NCI-H2227 (cell line): ENCODE data around the gene TAB2.
"Not testable (repeated sequence)": the region's sequence is repeated elsewhere in the genome, so short reads cannot be mapped to it uniquely, and the experiment has no call there.

Source experiments
- DNase-seq: peaks from one replicate; lab custom pipeline; 2025; ENCODE audit not compliant: unreplicated experiment; lab: John Stamatoyannopoulos, UW

Gene TAB2

DNA sequence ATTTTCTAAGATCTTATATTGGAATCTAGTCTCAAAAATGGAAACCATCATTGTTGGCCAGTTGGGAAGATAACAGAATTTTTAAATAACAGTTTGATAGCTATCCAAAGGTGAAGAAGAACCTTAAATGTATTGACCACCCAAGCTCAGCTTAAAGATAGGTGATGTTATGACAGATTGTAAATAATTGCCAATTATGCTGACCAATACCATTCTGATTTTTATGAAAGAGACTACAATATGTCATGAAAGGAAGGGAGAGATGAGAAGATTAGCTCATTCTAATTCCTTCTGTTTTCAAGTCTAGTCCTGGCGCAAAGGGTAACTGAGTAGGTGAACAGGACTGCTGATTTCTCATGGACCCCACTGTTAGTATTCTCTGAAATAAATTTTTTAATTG is 5.7 kb upstream of the TAB2 start:
- no peak for DNase-seq

DNA sequence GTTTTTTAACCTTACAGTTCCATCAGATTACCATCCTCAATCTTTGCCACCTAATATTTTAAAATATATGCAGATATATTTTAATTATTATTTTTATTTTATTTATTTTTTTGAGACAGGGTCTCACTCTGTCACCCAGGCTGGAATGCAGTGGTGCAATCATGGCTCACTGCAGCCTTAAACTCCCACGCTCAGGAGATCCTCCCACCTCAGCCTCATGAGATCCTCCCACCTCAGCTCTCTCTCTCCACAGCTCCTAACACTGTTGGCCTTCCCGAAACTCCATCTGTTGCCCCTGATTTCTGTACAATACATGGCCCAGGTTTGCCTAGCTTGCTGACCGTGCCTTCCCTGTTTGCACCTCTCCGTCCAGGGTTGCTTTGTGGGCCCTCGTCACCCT is 4.4 kb upstream of the TAB2 start:
- no peak for DNase-seq

DNA sequence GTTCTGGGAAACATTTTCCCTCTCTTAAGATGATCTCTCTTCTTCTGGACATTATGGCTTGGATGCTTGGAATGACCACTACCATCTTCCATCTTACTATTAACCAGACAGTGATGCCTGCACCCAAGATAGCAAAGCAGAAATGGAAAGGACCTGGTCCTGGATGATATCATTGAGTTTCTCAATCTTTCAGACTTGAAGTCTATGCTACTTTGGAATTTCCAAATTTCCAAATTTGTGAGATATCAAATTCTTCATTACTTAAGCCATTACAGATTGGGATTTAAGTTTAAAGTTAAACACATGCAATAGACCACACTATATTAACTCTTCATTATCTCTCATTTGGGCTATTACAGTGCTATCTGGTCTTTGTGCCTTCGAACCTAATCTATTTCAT is 3.7 kb upstream of the TAB2 start:
- DNase-seq, result no peak

DNA sequence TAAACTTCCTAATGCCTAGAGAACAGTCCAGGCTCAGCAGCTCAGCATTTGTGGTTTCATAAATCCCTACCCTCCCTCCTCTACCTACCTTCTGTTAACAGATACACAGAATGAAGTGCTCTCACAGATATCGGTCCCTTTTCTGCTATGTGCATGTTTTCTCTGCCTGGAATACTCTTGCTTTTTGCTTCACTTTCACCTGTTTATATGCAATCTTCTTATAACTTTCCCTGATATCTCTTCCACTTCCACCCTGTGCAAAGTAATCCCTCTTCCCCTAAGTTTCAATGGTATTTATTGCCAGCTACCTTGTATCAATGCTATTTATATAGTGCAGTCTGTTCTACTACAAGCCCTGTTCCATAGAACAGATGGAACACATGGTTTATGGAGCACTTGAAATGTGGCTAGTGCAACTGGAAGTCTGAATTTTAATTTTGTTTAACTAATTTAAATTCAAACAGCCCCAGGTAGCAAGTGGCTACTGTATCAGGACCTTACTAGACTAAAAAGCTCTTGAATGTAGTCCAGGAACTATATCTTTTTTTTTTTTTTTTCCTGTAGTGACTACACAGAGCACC is 3.1 kb upstream of the TAB2 start:
- no peak for DNase-seq

DNA sequence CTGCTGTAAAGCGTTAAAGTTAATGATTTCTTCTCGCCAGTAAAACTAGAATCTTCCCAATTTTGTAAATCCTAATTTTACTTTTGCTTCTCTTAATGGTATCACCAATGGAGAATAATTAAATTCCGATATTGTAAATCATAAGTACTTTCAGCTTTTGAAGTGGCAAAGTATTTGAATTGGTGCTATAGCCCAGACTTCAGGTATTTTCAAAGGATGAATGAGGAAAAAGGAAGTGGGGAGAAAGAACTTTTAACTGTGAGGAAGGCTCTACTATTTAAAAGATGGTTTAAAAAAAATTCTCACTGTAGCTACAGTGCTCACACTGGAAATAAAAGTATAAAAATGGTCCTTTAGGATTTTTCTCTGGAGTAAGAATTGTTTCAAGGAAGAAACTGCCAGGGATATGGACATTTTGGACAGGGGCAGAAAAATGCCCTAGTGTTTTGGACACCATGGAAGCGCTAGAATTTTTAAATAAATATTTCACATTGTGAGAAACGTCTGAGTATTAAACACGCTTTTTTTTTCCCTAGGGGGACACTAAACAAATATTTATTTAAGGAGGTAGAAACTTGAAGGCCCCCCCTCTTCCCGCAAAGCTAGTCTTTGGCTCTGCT is 1.3 kb upstream of the TAB2 start:
- no peak for DNase-seq

DNA sequence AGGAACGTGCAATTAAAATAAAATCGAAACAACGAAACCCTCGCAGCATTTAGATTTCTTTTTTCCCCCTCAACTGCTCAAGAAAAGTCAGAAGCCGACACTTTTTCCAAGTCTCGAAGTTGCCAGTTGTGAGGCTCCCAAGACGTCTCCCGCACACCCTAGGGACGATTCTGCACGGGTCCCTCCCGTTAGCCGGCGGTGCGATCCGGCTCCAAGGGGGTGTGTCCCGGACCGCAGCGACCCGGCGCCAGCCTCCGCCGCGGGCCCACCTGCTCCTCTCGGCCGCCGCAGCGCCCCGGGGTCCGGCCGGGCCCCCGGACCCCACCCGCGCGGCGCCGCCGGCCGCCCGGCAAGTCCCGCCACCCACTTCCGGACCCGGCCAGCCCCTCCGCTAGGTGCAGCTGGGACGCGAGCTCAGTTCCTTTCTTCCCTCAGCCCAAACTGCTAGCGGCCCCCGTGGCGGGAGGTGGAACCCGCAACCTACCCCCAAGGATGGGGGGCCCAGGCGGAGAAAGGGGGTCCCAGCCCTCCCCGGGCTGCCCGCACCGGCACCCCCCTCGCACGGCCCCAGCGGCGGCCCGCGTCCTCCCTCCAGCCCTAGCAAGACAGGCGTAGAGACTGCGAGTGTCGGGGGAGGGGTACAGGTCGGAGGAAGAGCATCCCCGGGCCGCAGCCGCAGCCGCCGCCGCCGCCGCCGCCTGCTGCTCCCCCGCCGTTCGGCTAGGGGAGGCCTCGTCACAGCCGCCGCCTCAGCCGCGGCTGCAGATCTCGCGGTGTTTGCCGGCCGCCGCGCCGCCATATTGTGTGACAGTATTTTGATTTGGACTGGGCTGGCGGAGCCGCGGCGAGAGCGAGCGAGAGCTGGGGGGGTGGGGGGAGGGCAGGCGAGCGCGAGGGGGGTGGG is 520 bp upstream of the TAB2 start:
- peak; percentile 94 for DNase-seq

DNA sequence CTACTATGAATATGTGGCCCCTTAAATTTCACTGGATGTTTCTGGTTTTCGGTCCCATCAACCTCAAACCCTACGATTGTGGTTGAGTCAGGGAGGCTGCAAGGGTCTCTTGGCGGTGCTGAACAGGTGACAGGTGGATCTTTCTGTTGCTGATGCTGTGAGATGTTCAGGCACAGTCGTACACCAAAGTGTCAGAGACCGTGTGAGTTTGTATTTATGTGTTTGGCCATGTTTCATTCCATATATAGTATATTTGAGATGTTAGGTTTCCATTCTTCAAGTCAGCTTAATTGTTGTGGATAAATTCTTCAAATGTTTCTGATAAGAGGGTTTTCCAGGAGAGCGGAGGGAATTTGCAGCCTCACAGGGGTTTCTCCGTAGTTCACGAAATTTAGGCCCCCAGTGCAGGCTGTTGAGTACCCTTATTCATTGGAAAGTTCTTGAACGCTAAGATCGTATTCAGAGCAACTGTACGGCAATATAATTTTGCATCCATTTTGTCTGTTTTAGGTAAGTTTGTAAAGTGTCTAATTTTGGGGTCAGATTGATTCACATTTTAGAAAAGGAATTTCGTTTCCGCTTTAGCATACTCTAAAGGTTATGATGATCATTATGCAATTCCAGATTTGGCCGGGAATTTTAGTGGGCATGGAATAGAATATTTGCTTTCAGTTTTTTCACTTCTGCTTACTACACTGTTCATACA is 1.2 kb downstream of the TAB2 start:
- no peak for DNase-seq

DNA sequence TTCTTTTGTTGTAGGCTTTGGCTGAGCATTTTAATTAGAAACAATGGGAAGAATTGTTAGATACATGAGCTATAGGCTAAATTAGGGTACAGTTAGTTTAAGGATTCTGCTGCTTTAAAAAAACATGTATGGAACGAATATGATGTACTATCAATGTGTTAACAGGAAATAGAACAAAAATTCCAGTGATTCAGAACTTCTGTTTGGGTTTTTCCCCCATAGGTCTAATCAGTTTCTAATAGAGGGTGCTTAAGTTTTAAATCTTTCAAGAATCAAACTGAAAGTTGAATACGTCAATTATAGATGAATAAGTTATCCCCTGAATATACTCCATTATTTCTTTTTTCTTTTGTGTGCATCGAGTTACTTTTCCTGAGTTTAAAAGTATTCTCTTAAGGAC is 1.9 kb downstream of the TAB2 start:
- no peak for DNase-seq

DNA sequence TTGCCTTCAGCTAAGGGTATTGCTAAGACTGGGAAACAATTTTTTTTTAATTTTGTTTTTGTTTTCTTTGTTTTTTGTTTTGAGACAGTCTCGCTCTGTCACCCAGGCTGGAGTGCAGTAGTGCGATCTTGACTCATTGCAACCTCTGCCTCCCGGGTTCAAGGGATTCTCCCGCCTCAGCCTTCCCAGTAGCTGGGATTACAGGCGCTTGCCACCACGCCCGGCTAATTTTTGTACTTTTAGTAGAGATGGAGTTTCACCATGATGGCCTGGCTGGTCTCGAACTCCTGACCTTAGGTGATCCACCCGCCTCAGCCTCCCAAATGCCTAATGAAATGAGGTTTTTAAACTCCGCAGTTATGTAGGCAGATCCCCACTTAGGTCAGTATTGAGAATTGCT is 2.5 kb downstream of the TAB2 start:
- not testable (repeated sequence) for DNase-seq

DNA sequence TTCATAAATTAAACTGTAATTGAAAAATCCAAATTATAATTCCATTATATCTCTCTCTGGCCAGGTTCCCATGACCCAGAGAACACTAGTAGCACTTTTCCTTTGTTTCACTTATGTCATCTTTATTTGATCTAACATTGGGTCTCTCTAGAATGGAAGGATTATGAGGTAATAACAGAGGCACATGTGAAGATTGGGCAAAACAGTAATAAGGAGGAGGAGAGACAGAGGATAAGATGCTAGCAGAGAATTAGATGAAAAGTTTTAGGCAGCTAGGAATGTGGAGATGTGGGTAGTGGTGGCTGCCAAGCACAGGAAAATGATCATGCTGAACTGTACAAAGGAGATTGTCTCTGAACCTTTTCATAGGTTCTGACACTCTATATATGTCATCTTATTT is 3.3 kb downstream of the TAB2 start:
- no peak for DNase-seq

DNA sequence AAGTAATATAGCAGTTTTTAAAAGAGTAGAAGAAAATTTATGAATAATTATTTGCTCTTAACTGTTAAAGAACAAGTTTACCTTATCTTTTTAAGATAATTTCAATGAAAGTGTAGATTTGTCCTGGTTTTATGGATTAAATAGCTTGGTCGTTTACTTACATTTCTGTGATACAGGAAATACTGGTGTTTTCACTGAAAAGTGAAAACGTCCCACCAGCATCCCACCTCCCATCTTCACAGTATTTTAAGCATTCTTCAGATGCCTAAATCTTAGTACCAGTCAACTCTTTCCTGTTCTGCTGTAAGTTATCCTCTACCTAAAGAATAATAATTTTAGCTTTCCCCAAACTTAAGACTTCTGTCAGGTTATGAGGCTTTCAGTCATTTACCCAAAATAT is 5.8 kb downstream of the TAB2 start:
- no peak for DNase-seq

DNA sequence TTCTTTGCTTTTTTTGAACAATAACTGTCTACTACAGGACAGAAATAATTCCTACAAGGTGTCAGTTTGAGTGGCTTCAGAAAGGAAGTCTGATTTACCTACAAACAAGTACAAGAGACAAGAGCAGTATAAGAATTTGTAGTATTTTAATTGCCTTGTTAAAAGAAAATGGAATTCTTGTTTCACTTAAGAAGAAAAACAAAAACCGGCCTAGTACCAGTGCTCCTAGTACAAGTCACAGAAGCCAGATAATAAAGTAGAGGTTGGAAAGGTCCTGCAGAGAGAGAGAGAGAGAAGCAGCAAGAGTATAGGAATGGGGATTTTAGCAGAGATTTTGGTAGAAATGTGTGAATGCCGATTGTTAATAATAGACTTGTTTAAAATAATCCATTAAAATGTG is 6.4 kb downstream of the TAB2 start:
- no peak for DNase-seq

DNA sequence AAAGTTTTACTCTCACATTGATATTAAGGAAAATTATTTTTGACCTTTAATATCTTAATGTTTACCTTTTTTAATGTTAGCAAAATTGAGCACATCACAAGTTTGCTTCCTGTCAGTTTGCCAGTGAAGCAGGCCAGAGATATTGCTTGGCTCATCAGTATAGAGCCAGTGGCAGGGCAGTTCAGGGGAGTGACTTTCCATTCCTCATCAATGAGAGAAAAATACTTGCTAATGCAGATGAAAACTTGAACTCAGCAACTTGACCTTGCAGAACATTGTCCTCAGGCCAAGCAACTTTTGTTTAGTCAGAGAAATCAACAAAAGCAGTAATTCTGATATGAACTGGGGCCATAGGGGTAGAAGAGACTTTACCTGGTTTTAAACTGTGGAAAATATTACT is 6.9 kb downstream of the TAB2 start:
- DNase-seq, result no peak

DNA sequence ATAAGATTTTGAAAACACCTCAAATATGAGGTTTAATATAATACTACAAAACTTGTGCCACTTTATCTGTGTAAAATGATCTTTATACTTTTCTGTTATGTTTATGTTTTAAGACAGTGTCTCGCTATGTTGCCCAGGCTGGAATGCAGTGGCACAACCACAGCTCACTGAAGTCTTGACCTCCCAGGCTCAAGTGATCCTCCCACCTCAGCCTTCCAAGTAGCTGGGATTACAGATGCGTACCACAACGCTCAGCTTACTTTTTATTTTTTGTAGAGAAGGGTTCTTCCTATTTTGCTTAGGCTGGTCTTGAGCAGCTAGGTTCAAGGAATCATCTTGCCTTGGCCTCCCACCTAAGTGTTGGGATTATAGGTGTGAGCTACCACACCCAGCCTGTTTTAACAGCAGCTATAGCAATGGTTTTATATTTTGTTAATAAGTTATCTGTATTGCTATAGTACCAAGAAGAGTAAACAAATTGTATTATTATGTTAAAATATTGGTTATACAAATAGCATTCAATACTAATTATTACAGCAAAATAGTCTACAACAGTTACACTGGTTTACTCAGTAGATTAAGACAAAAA is 8.2 kb downstream of the TAB2 start:
- DNase-seq, result no peak

DNA sequence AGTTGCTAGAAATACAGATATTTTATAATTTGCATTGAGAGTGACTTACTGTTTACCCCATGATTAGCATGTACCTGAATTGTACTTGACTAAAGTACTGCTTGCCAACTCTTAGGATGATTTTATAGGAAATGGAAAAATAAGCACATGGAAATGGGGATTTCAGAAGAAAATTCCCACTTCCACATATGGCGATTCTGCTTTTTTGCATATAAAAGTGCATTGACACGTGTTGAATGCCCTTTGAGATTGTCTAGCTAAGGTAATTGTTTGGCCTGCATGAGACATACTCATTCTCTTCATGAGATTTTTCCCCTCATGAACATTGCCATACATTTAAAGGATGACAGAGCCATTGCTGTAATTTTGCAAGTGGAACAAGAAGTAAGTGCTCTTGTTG is 10.1 kb downstream of the TAB2 start:
- DNase-seq, result no peak

DNA sequence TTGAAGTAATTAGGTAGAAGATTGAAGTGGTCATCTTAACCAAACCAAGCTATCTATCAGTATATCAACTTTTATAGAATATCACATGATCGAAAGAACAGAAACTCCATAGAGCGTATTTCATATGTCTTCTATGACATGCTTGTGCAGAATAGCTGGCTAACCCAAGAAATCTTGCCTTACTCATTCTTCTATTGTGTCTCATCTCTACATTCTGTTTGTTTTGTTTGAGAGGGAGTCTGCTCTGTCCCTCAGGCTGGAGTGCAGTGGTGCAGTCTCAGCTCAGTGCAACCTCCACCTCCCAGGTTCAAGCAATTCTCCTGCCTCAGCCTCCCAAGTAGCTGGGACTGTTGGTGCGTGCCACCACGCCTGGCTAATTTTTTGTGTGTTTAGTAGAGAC is 10.6 kb downstream of the TAB2 start:
- DNase-seq, result no peak

DNA sequence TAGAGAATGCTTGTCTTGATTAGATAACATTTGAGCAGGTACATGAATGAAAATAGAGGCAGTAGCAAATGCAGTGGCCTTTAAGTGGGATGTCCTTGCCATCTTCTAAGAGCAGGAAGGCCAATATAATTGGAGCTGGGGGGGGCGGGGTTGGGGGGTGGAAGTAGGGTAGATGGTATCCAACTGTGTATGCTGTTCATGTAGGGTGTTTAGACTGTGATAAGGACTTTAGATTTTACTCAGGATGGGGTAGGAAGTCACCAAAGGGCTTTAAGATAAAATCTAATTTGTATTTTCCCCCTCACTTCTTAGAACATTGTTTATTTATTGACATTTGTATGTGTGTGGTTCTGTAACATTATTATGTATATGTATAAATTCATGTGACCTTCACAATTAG is 12.0 kb downstream of the TAB2 start:
- DNase-seq, result no peak

DNA sequence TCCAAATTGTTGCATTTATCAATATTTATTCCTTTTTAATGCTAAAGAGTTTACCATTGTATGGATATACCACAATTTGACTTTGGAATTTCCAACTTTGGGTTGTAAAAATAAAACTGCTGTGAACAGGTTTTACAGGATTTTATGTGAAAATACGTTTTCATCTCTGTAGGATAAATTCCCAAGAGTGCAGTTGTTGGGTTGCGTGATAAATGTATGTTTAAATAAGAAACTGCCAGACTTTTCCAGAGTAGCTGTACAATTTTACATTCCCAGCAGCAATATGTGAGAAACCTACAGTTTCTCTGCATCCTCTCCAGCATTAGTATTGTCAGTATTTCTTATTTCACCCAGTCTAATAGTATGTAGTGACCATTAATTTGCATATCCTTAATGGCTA is 12.6 kb downstream of the TAB2 start:
- DNase-seq, result no peak

DNA sequence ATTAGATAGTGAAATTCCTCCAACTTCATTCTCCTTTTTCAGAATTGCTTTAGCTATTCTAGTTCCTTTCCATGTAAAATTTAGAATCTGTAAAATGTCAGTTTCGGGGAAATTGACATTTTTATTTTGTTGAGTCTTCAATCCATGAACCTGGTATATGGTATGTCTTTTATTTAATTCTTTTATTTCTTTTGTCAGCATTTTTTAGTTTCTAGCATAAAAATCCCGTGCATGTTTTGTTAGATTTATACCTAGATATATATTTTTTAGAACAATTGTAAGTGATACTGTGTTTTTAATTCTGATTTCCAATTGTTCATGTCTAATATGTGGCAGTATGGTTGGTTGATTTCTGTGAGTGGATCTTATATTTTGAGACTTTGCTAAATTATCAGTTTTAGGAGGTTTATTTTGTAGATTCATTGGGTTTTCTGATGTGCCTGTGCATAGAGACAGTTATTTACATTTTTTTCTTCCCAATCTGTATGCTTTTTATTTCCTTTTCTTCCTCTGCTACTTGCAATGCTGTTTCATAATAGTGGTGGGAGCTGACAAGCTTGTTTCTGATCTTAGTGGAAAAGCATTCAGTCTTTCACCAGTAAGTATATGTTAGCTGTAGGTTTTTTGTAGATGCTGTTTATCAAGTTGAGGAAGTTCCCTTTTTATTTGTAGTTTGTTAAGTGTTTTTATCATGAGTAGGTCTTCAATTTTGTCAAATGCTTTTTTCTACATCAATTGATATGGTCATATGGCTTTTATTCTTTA is 13.7 kb downstream of the TAB2 start:
- no peak for DNase-seq

DNA sequence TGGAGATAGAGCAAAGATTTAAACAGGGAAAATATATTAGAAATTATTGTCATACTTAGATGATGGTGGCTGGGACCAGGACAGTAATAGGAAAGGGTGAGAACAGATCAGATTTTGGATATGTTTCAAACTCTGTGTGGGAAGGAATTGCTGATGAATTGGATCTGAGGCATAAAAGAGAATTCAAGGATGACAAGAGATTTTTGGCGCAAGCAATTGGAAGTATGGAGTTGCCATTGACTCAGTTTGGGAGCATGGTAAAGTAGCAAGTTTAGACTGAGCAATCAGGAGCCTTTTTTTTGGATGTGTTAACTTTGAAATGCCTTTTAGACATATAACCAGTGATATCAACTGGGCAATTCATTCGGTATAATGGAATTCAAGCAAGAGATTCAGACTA is 14.4 kb downstream of the TAB2 start:
- no peak for DNase-seq
